K562 (cell line): ENCODE measurements around the gene RREB1. TPM values are rescaled to one million over a fixed set of nuclear protein-coding genes. Genes with fewer than 3 reads are reported as not detected.

Source experiments
- ARID2 ChIP-seq: fragments of 450-650 bp; IDR thresholded peaks from 2 replicates; pipeline ENCODE4 v1.6.1; 2017; ENCODE audit warnings: antibody characterized with exemption, mild to moderate bottlenecking
- ATF7 ChIP-seq: fragments of 450-650 bp; IDR thresholded peaks from 2 replicates; pipeline ENCODE4 v1.7.1; 2014; ENCODE audit warnings: mild to moderate bottlenecking, moderate library complexity
- CBX8 ChIP-seq: fragments of 200-600 bp; sonication (generic); IDR thresholded peaks from 2 replicates; pipeline ENCODE4 v1.6.1; 2012; ENCODE audit warnings: borderline replicate concordance, mixed run types, low read depth, mild to moderate bottlenecking, moderate library complexity, mixed read lengths, low read length, control low read depth, inconsistent platforms; ENCODE audit not compliant: poor library complexity, severe bottlenecking; ENCODE audit errors: extremely low read depth
- CCAR2 ChIP-seq: fragments of 200-400 bp; formaldehyde crosslinking; IDR thresholded peaks from 2 replicates; pipeline ENCODE4 v1.6.1; 2017; ENCODE audit warnings: mild to moderate bottlenecking, low read depth, low read length
- DIDO1 ChIP-seq: fragments of 450-650 bp; IDR thresholded peaks from 2 replicates; pipeline ENCODE4 v1.6.1; 2016; ENCODE audit warnings: low read depth, missing biosample characterization, missing genetic modification characterization
- HNRNPLL ChIP-seq: fragments of 200-400 bp; formaldehyde crosslinking; IDR thresholded peaks from 2 replicates; pipeline ENCODE4 v1.6.1; 2017; ENCODE audit warnings: low read length, low read depth, mild to moderate bottlenecking; ENCODE audit not compliant: poor library complexity, severe bottlenecking
- HSF4 ChIP-seq: fragments of 250-450 bp; sonication (Bioruptor Pico); IDR thresholded peaks from 2 replicates; pipeline ENCODE4 v2.1.2; 2022; ENCODE audit warnings: mild to moderate bottlenecking, moderate library complexity, borderline replicate concordance
- JUND ChIP-seq, 2 experiments: IDR thresholded peaks; 2 replicates in 1 of 2; 3 replicates in 1 of 2; pipeline ENCODE4 v1.6.1; 2011; ENCODE audit warnings: borderline replicate concordance in 2 of 2, low read depth in 2 of 2, low read length in 2 of 2, improper control_type of control experiment in 1 of 2, missing biosample characterization in 1 of 2, missing genetic modification characterization in 1 of 2, missing genetic modification reagents in 1 of 2
- KAT8 ChIP-seq: fragments of 450-650 bp; IDR thresholded peaks from 2 replicates; pipeline ENCODE4 v1.6.1; 2016; ENCODE audit warnings: low read depth, mild to moderate bottlenecking
- L3MBTL2 ChIP-seq: fragments of 450-650 bp; IDR thresholded peaks from 2 replicates; pipeline ENCODE4 v1.6.1; 2016; ENCODE audit warnings: mild to moderate bottlenecking, moderate library complexity
- MEF2D ChIP-seq: conservative IDR thresholded peaks from 2 replicates; pipeline ENCODE4 v1.6.1; 2016; ENCODE audit warnings: low read depth, missing genetic modification characterization, missing compliant biosample characterization
- NCOR1 ChIP-seq: fragments of 450-650 bp; IDR thresholded peaks from 2 replicates; pipeline ENCODE4 v1.6.1; 2016; ENCODE audit warnings: mild to moderate bottlenecking, moderate library complexity
- NELFE ChIP-seq: IDR thresholded peaks from 2 replicates; pipeline ENCODE4 v1.6.1; 2011; ENCODE audit warnings: mild to moderate bottlenecking; ENCODE audit not compliant: insufficient read depth, insufficient read length
- NONO ChIP-seq, 2 experiments: fragments of 200-400 bp in 1 of 2; fragments of 450-650 bp in 1 of 2; formaldehyde crosslinking in 1 of 2; IDR thresholded peaks; 2 replicates each; pipeline ENCODE4 v1.6.1; 2017; ENCODE audit warnings: low read depth in 2 of 2, mild to moderate bottlenecking in 2 of 2, moderate library complexity in 2 of 2, low read length in 1 of 2
- PCBP1 ChIP-seq: fragments of 200-400 bp; formaldehyde crosslinking; IDR thresholded peaks from 2 replicates; pipeline ENCODE4 v1.6.1; 2018; ENCODE audit warnings: mild to moderate bottlenecking, low read depth, low read length; ENCODE audit not compliant: poor library complexity, severe bottlenecking
- PTRF ChIP-seq: fragments of 450-650 bp; IDR thresholded peaks from 2 replicates; pipeline ENCODE4 v1.6.1; 2016; ENCODE audit warnings: mild to moderate bottlenecking, missing genetic modification characterization, missing compliant biosample characterization
- ZNF143 ChIP-seq: sonication (generic); formaldehyde crosslinking; IDR thresholded peaks from 2 replicates; pipeline ENCODE4 v1.9.0; 2022; ENCODE audit warnings: mild to moderate bottlenecking, missing genetic modification reagents
- ZNF184 ChIP-seq: sonication (generic); formaldehyde crosslinking; IDR thresholded peaks from 2 replicates; pipeline ENCODE4 v1.5.0; 2020; ENCODE audit warnings: missing genetic modification reagents
- ZNF311 ChIP-seq: fragments of 250-450 bp; sonication (Bioruptor Pico); IDR thresholded peaks from 2 replicates; pipeline ENCODE4 v1.4.0; 2020; ENCODE audit warnings: mild to moderate bottlenecking, moderate library complexity
- ZNF561 ChIP-seq: fragments of 450-650 bp; formaldehyde crosslinking; conservative IDR thresholded peaks from 2 replicates; pipeline ENCODE4 v1.4.0; 2020; ENCODE audit warnings: mild to moderate bottlenecking, moderate library complexity
- ZNF75A ChIP-seq: fragments of 450-650 bp; formaldehyde crosslinking; IDR thresholded peaks from 2 replicates; pipeline ENCODE4 v1.4.0; 2020; ENCODE audit warnings: mild to moderate bottlenecking
- ZNF830 ChIP-seq: fragments of 250-450 bp; sonication (Bioruptor Pico); IDR thresholded peaks from 2 replicates; pipeline ENCODE4 v1.5.0; 2021; ENCODE audit warnings: mild to moderate bottlenecking
- polyA plus RNA-seq, 8 experiments: library from polyadenylated mRNA; depleted of rRNA in 4 of 8; stranded (reverse) in 5 of 8; unstranded in 3 of 8; fragments of >200 nt; fragmentation: Nextera tagmentation in 2 of 8; fragmentation: Illumina TruSeq in 1 of 8; extraction: Ambion mirVana in 2 of 8; extraction: Trizol in 1 of 8; gene quantifications; 2 replicates each; pipeline versions ENCODE4 v1.2.1 to v1.2.3, GENCODE V29; 2011 to 2014; ENCODE audit warnings: inconsistent platforms in 1 of 8, missing spikeins in 1 of 8
- total RNA-seq, 7 experiments: library from RNA; depleted of rRNA in 6 of 7; stranded (reverse); fragments of >200 nt in 6 of 7; fragmentation: Illumina TruSeq in 2 of 7; extraction: Trizol in 2 of 7; gene quantifications; 2 replicates each; pipeline versions ENCODE4 v1.2.1 to v1.2.3, GENCODE V29; 2011 to 2021; ENCODE audit warnings: low replicate concordance in 1 of 7
- TF ChIP-seq, protein P1 (sequence below): IDR thresholded peaks from 2 replicates; pipeline ENCODE4 v1.6.1; 2011; ENCODE audit warnings: borderline replicate concordance, low read depth, mild to moderate bottlenecking, moderate library complexity, low read length; ENCODE audit not compliant: insufficient read depth, poor library complexity, severe bottlenecking
- TF ChIP-seq, protein P2 (sequence below): fragments of 450-650 bp; IDR thresholded peaks from 2 replicates; pipeline ENCODE4 v1.7.0; 2016; ENCODE audit warnings: borderline replicate concordance
- TF ChIP-seq, protein P3 (sequence below): fragments of 450-650 bp; conservative IDR thresholded peaks from 2 replicates; pipeline ENCODE4 v1.6.1; 2016; ENCODE audit warnings: missing genetic modification characterization, low read depth, mild to moderate bottlenecking, missing compliant biosample characterization, moderate library complexity

Gene RREB1
- total and polyA plus RNA-seq, 9 of the 15 experiments (the other 6 are each of a cell fraction or from before 2014, with no cell fraction given) = 3.3 to 64.2 (median 19.3) TPM

DNA sequence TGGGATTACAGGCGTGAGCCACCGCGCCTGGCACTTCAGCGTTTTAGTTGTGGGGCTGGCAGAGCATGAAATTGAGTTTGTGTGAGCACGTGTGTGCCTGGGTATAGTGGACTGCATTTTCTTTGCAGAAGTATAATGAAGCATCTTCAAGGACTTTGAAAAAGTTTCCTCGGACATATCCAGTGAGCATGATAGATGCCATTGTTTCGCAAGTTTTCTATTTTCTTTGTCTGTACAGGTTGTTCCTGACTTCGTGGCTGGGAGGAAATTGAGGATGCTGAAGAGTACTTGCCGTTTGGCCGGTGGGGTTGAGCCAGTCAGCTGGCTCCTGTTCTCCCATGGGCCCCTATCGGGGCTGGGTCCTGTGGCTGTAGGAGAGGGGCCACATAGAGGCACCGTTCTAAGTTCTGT lies 55.9 kb downstream of the RREB1 start (continued):
- TF ChIP-seq, protein P1, sequence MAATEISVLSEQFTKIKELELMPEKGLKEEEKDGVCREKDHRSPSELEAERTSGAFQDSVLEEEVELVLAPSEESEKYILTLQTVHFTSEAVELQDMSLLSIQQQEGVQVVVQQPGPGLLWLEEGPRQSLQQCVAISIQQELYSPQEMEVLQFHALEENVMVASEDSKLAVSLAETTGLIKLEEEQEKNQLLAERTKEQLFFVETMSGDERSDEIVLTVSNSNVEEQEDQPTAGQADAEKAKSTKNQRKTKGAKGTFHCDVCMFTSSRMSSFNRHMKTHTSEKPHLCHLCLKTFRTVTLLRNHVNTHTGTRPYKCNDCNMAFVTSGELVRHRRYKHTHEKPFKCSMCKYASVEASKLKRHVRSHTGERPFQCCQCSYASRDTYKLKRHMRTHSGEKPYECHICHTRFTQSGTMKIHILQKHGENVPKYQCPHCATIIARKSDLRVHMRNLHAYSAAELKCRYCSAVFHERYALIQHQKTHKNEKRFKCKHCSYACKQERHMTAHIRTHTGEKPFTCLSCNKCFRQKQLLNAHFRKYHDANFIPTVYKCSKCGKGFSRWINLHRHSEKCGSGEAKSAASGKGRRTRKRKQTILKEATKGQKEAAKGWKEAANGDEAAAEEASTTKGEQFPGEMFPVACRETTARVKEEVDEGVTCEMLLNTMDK = no peak
- TF ChIP-seq CCAR2 = no peak
- TF ChIP-seq L3MBTL2 = no peak
- TF ChIP-seq ZNF143 = no peak
- no peak for TF ChIP-seq DIDO1
- 0 out of 2 replicates have a peak, but pooled peaks have one; percentile 17 for TF ChIP-seq MEF2D (tag)
- TF ChIP-seq CBX8 = no peak
- 0 out of 2 replicates have a peak, but pooled peaks have one; percentile 22 for TF ChIP-seq PTRF (tag)
- TF ChIP-seq NCOR1 = no peak
- no peak for TF ChIP-seq KAT8
- no peak for TF ChIP-seq ARID2
- TF ChIP-seq NELFE = no peak
- TF ChIP-seq PCBP1 = no peak
- no peak for TF ChIP-seq HSF4 (CRISPR knock-in tag)
- TF ChIP-seq HNRNPLL = no peak
- TF ChIP-seq ZNF830 = no peak
- no peak for TF ChIP-seq ATF7
- TF ChIP-seq, protein P2, sequence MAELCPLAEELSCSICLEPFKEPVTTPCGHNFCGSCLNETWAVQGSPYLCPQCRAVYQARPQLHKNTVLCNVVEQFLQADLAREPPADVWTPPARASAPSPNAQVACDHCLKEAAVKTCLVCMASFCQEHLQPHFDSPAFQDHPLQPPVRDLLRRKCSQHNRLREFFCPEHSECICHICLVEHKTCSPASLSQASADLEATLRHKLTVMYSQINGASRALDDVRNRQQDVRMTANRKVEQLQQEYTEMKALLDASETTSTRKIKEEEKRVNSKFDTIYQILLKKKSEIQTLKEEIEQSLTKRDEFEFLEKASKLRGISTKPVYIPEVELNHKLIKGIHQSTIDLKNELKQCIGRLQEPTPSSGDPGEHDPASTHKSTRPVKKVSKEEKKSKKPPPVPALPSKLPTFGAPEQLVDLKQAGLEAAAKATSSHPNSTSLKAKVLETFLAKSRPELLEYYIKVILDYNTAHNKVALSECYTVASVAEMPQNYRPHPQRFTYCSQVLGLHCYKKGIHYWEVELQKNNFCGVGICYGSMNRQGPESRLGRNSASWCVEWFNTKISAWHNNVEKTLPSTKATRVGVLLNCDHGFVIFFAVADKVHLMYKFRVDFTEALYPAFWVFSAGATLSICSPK = no peak
- TF ChIP-seq ZNF561 (CRISPR knock-in tag) = no peak; the same call in 1 of the 2 replicates
- TF ChIP-seq ZNF311 (CRISPR knock-in tag) = peak; percentile 88; the same call in 1 of the 2 replicates
- no peak for TF ChIP-seq ZNF184
- TF ChIP-seq JUND (IDR thresholded peaks at IDR 0.05; ENCODE audit: borderline replicate concordance, low read depth, low read length) = no peak
- TF ChIP-seq JUND (tag; IDR thresholded peaks at IDR 0.05; ENCODE audit: borderline replicate concordance, low read depth, low read length) = no peak
- TF ChIP-seq, protein P3, sequence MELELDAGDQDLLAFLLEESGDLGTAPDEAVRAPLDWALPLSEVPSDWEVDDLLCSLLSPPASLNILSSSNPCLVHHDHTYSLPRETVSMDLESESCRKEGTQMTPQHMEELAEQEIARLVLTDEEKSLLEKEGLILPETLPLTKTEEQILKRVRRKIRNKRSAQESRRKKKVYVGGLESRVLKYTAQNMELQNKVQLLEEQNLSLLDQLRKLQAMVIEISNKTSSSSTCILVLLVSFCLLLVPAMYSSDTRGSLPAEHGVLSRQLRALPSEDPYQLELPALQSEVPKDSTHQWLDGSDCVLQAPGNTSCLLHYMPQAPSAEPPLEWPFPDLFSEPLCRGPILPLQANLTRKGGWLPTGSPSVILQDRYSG (tag) = peak; percentile 46; the same call in 1 of the 2 replicates
- no peak for TF ChIP-seq NONO (IDR thresholded peaks at IDR 0.05; ENCODE audit: low read depth in 2 of 2, low read length in 1 of 2)
- TF ChIP-seq ZNF75A = no peak
